Naive thymus-derived CD4-positive, alpha-beta T cell (primary cell): ENCODE results near the gene SPEM2. TPM values are rescaled to one million over a fixed set of nuclear protein-coding genes. Genes with fewer than 3 reads are reported as not detected.

Source experiments
- polyA plus RNA-seq, 2 donors: library from polyadenylated mRNA; unstranded; fragments of 300-500 nt; fragmentation: Illumina TruSeq; gene quantifications; one replicate each; pipeline ENCODE4 v1.2.3, GENCODE V29; 2021
- total RNA-seq, 6 experiments: library from RNA in 5 of 6; stranded (reverse) in 5 of 6; gene quantifications; 1 replicate in 5 of 6; 2 replicates in 1 of 6; pipeline ENCODE4 v1.2.3 and lab custom pipeline; 2021 to 2026

SPEM2 gene
- total and polyA plus RNA-seq, 7 experiments from 2014 or later, result not detected

Other genes with a start within 250 kb of the SPEM2 start
Only the 30 nearest of the 39 such genes appear.
- 100 to 1,000 TPM; 214 to 427 (median 286) TPM for gene GABARAP, start 183.2 kb upstream of the SPEM2 start, total RNA-seq
- gene GABARAP, start 183.2 kb upstream of the SPEM2 start, polyA plus RNA-seq, result 100 to 1,000 TPM; 656 to 950 TPM
- 100 to 1,000 TPM in 4 of 5 experiments, 10 to 100 TPM in 1; 96.8 to 173 (median 133) TPM for gene CTDNEP1, start 173.9 kb upstream of the SPEM2 start, total RNA-seq
- gene CTDNEP1, start 173.9 kb upstream of the SPEM2 start, polyA plus RNA-seq, result 10 to 100 TPM; 38.3 to 45.4 TPM
- 10 to 100 TPM; 26.9 to 49.1 (median 32.9) TPM for gene ELP5, start 173.4 kb upstream of the SPEM2 start, total RNA-seq
- gene ELP5, start 173.4 kb upstream of the SPEM2 start, polyA plus RNA-seq, result 10 to 100 TPM; 60.4 to 89.9 TPM
- 1 to 10 TPM in 2 of 5 experiments, under 1 TPM in 3; 0.29 to 3.8 (median 0.81) TPM for gene CLDN7, start 163.1 kb upstream of the SPEM2 start, total RNA-seq
- gene CLDN7, start 163.1 kb upstream of the SPEM2 start, polyA plus RNA-seq, result 1 to 10 TPM; 1.7 to 2.9 TPM
- not detected for gene SLC2A4, start 143.9 kb upstream of the SPEM2 start, total RNA-seq
- gene SLC2A4, start 143.9 kb upstream of the SPEM2 start, polyA plus RNA-seq, result not detected
- gene YBX2, start 131.0 kb upstream of the SPEM2 start, total RNA-seq, result under 1 TPM in 3 of 5 experiments, not detected in 2; 0.27 to 0.64 (median 0.40) TPM
- gene YBX2, start 131.0 kb upstream of the SPEM2 start, polyA plus RNA-seq, result not detected
- 100 to 1,000 TPM; 237 to 666 (median 453) TPM for gene EIF5A, start 118.0 kb upstream of the SPEM2 start, total RNA-seq
- gene EIF5A, start 118.0 kb upstream of the SPEM2 start, polyA plus RNA-seq, result 100 to 1,000 TPM; 158 to 558 TPM
- gene GPS2, start 110.3 kb upstream of the SPEM2 start, total RNA-seq, result 100 to 1,000 TPM in 3 of 5 experiments, 10 to 100 TPM in 2; 72.6 to 145 (median 107) TPM
- 100 to 1,000 TPM in 1 of 2 donors, 10 to 100 TPM in 1; 80.1 to 134 TPM for gene GPS2, start 110.3 kb upstream of the SPEM2 start, polyA plus RNA-seq
- gene NEURL4, start 96.3 kb upstream of the SPEM2 start, total RNA-seq, result 10 to 100 TPM; 42.6 to 92.6 (median 50.1) TPM
- gene NEURL4, start 96.3 kb upstream of the SPEM2 start, polyA plus RNA-seq, result 1 to 10 TPM; 1.1 to 2.5 TPM
- gene ACAP1, start 89.1 kb upstream of the SPEM2 start, total RNA-seq, result 100 to 1,000 TPM; 482 to 708 (median 599) TPM
- gene ACAP1, start 89.1 kb upstream of the SPEM2 start, polyA plus RNA-seq, result 100 to 1,000 TPM; 234 to 337 TPM
- 10 to 100 TPM in 1 of 5 experiments, 1 to 10 TPM in 4; 2.7 to 13.7 (median 4.0) TPM for gene KCTD11, start 73.5 kb upstream of the SPEM2 start, total RNA-seq
- 1 to 10 TPM in 1 of 2 donors, under 1 TPM in 1; 0.83 to 1.1 TPM for gene KCTD11, start 73.5 kb upstream of the SPEM2 start, polyA plus RNA-seq
- gene TMEM95, start 70.5 kb upstream of the SPEM2 start, total RNA-seq, result not detected
- gene TMEM95, start 70.5 kb upstream of the SPEM2 start, polyA plus RNA-seq, result not detected
- 10 to 100 TPM in 4 of 5 experiments, 1 to 10 TPM in 1; 1.5 to 23.4 (median 13.9) TPM for gene TNK1, start 44.5 kb upstream of the SPEM2 start, total RNA-seq
- gene TNK1, start 44.5 kb upstream of the SPEM2 start, polyA plus RNA-seq, result 1 to 10 TPM; 5.8 to 7.4 TPM
- 100 to 1,000 TPM in 1 of 5 experiments, 10 to 100 TPM in 4; 74.8 to 142 (median 85.0) TPM for gene PLSCR3, start 31.1 kb upstream of the SPEM2 start, total RNA-seq
- 100 to 1,000 TPM; 162 to 212 TPM for gene PLSCR3, start 31.1 kb upstream of the SPEM2 start, polyA plus RNA-seq
- 10 to 100 TPM; 31.5 to 58.5 (median 48.2) TPM for gene TMEM256, start 21.5 kb upstream of the SPEM2 start, total RNA-seq
- gene TMEM256, start 21.5 kb upstream of the SPEM2 start, polyA plus RNA-seq, result 10 to 100 TPM; 45.2 to 64.9 TPM
- gene NLGN2, start 17.8 kb upstream of the SPEM2 start, total RNA-seq, result 10 to 100 TPM in 3 of 5 experiments, 1 to 10 TPM in 2; 1.6 to 17.8 (median 11.9) TPM
- gene NLGN2, start 17.8 kb upstream of the SPEM2 start, polyA plus RNA-seq, result under 1 TPM; 0.20 to 0.28 TPM
- not detected for gene SPEM1, start 5.3 kb upstream of the SPEM2 start, total RNA-seq
- not detected for gene SPEM1, start 5.3 kb upstream of the SPEM2 start, polyA plus RNA-seq
- gene SPEM3, start 3.2 kb downstream of the SPEM2 start, total RNA-seq, result not detected
- gene SPEM3, start 3.2 kb downstream of the SPEM2 start, polyA plus RNA-seq, result not detected
- 10 to 100 TPM in 3 of 5 experiments, 1 to 10 TPM in 2; 8.2 to 19.1 (median 16.5) TPM for gene TMEM102, start 9.8 kb downstream of the SPEM2 start, total RNA-seq
- 10 to 100 TPM in 1 of 2 donors, 1 to 10 TPM in 1; 8.5 to 26.1 TPM for gene TMEM102, start 9.8 kb downstream of the SPEM2 start, polyA plus RNA-seq
- gene FGF11, start 13.9 kb downstream of the SPEM2 start, total RNA-seq, result 10 to 100 TPM in 1 of 5 experiments, 1 to 10 TPM in 4; 2.8 to 39.7 (median 3.4) TPM
- gene FGF11, start 13.9 kb downstream of the SPEM2 start, polyA plus RNA-seq, result under 1 TPM in 1 of 2 donors, not detected in 1; 0.09 TPM
- gene CHRNB1, start 19.4 kb downstream of the SPEM2 start, total RNA-seq, result 10 to 100 TPM in 1 of 5 experiments, 1 to 10 TPM in 4; 6.0 to 14.6 (median 7.2) TPM
- 10 to 100 TPM; 14.9 to 24.8 TPM for gene CHRNB1, start 19.4 kb downstream of the SPEM2 start, polyA plus RNA-seq
- gene ZBTB4, start 54.0 kb downstream of the SPEM2 start, total RNA-seq, result 10 to 100 TPM; 30.3 to 89.2 (median 64.1) TPM
- gene ZBTB4, start 54.0 kb downstream of the SPEM2 start, polyA plus RNA-seq, result 10 to 100 TPM; 15.3 to 25.5 TPM
- gene SLC35G6, start 55.8 kb downstream of the SPEM2 start, total RNA-seq, result under 1 TPM in 1 of 5 experiments, not detected in 4; 0.16 TPM
- gene SLC35G6, start 55.8 kb downstream of the SPEM2 start, polyA plus RNA-seq, result not detected
- 100 to 1,000 TPM; 165 to 501 (median 225) TPM for gene POLR2A, start 58.8 kb downstream of the SPEM2 start, total RNA-seq
- gene POLR2A, start 58.8 kb downstream of the SPEM2 start, polyA plus RNA-seq, result 10 to 100 TPM; 43.6 to 82.4 TPM
- 10 to 100 TPM; 27.3 to 82.4 (median 36.9) TPM for gene TNFSF12, start 123.4 kb downstream of the SPEM2 start, total RNA-seq
- gene TNFSF12, start 123.4 kb downstream of the SPEM2 start, polyA plus RNA-seq, result 10 to 100 TPM; 25.4 to 36.1 TPM
- gene TNFSF13, start 133.1 kb downstream of the SPEM2 start, total RNA-seq, result 10 to 100 TPM in 1 of 5 experiments, 1 to 10 TPM in 4; 2.0 to 45.6 (median 4.4) TPM
- 1 to 10 TPM; 1.1 to 1.5 TPM for gene TNFSF13, start 133.1 kb downstream of the SPEM2 start, polyA plus RNA-seq
- gene SENP3, start 136.3 kb downstream of the SPEM2 start, total RNA-seq, result 10 to 100 TPM; 35.0 to 43.8 (median 40.8) TPM
- 10 to 100 TPM; 13.2 to 20.6 TPM for gene SENP3, start 136.3 kb downstream of the SPEM2 start, polyA plus RNA-seq
- gene CD68, start 154.0 kb downstream of the SPEM2 start, total RNA-seq, result 100 to 1,000 TPM in 1 of 5 experiments, 10 to 100 TPM in 2, 1 to 10 TPM in 2; 6.8 to 176 (median 18.8) TPM
- gene CD68, start 154.0 kb downstream of the SPEM2 start, polyA plus RNA-seq, result under 1 TPM; 0.12 to 0.21 TPM
- gene MPDU1, start 158.2 kb downstream of the SPEM2 start, total RNA-seq, result 10 to 100 TPM; 25.4 to 79.8 (median 31.4) TPM
- gene MPDU1, start 158.2 kb downstream of the SPEM2 start, polyA plus RNA-seq, result 10 to 100 TPM; 39.1 to 52.3 TPM
- 1 to 10 TPM in 2 of 5 experiments, under 1 TPM in 3; 0.44 to 1.6 (median 0.56) TPM for gene SOX15, start 164.5 kb downstream of the SPEM2 start, total RNA-seq
- gene SOX15, start 164.5 kb downstream of the SPEM2 start, polyA plus RNA-seq, result not detected